ENCODE data around the gene SLC4A5. TPM values are rescaled to one million over a fixed set of nuclear protein-coding genes. Genes with fewer than 3 reads are reported as not detected.

SLC4A5 gene
- total RNA-seq, 4 donors from 2014 or later: 0.24 to 3.8 (median 0.59) TPM

DNA sequence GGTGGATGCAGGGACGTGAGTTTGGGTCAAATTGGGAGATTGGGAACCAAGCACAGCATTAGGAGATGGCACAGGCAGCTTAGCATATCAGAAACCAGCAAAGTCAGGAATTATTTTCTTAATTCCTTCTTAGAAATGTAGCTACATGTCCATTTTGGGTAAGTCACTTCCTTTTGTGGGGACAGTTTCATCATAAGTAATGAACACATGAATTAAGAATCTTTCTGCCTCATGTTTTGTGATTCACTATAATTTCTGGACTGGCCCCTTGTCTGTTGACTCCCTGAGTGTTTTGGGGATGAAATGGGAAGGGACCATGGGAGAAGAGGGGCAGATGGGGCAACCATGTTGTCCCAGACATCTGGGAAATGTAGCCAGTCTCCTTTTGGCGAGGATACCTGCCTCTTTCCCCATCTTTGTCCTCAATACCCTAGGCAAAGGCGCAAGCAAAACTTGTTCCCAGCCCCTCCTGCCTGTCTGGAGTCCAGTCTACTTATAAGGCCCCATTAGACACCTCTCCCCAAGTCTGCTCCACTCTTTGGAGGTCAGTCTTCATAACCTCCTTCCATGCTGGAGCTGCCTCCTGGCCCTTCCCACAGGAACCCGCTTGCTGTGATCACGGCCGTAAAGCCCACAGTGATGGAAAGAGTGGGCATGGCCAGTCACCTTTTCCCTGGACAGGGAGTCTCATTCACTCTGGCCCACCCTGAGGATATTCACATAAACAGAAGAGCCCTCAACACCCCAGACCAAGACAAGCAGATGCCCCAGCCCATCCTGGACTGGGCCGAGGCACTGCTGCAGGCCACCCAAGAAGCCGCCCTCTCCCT is 119.1 kb downstream of the SLC4A5 start:
- Histone ChIP-seq H3K4me1 (peaks cover 17 to 20% of the 10 kb centered on the region in 2 donors), H3K4me3 (no peak overlapping the region), H3K9me3 (no peaks in the 10 kb centered on the region), H3K27me3 (no peaks in the 10 kb centered on the region), H3K36me3 (peaks cover 0 to 8% of the 10 kb centered on the region in 2 donors), H3K27ac (no peak overlapping the region)
- DNase-seq (no peak), ATAC-seq (no peak)
- TF ChIP-seq POLR2A (IDR thresholded peaks at IDR 0.05): no peak
- TF ChIP-seq, protein P1, sequence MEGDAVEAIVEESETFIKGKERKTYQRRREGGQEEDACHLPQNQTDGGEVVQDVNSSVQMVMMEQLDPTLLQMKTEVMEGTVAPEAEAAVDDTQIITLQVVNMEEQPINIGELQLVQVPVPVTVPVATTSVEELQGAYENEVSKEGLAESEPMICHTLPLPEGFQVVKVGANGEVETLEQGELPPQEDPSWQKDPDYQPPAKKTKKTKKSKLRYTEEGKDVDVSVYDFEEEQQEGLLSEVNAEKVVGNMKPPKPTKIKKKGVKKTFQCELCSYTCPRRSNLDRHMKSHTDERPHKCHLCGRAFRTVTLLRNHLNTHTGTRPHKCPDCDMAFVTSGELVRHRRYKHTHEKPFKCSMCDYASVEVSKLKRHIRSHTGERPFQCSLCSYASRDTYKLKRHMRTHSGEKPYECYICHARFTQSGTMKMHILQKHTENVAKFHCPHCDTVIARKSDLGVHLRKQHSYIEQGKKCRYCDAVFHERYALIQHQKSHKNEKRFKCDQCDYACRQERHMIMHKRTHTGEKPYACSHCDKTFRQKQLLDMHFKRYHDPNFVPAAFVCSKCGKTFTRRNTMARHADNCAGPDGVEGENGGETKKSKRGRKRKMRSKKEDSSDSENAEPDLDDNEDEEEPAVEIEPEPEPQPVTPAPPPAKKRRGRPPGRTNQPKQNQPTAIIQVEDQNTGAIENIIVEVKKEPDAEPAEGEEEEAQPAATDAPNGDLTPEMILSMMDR (IDR thresholded peaks at IDR 0.05 in 4 of 5, conservative IDR thresholded peaks at IDR 0.05 in 1 of 5): no peak
- intact Hi-C loops (cut with DNase I; ENCODE audit: low total_unique reads): no loop called here
- in situ Hi-C loops (cut with MboI; ENCODE audit: low sequenced_read_pairs in 4 of 4): no loop called here

DNA sequence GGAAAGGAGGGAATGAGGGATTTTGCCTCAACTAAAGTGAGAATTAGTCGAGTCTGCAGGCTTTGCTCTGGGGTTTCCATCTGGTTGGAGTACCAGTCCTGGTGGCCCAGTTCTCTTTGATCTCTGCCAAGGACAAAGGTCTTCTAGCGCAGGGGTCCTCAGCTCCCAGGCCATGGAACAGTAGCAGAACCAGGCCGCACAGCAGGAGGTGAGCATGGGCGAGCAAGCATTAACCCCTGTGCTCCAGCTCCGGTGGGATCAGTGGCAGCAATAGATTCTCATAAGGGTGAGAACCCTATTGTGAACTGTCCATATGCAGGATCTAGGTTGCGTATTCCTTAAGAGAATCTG is 120.9 kb downstream of the SLC4A5 start:
- TF ChIP-seq POLR2A (IDR thresholded peaks at IDR 0.05): no peak
- TF ChIP-seq, protein P1 (IDR thresholded peaks at IDR 0.05 in 4 of 5, conservative IDR thresholded peaks at IDR 0.05 in 1 of 5): no peak

DNA sequence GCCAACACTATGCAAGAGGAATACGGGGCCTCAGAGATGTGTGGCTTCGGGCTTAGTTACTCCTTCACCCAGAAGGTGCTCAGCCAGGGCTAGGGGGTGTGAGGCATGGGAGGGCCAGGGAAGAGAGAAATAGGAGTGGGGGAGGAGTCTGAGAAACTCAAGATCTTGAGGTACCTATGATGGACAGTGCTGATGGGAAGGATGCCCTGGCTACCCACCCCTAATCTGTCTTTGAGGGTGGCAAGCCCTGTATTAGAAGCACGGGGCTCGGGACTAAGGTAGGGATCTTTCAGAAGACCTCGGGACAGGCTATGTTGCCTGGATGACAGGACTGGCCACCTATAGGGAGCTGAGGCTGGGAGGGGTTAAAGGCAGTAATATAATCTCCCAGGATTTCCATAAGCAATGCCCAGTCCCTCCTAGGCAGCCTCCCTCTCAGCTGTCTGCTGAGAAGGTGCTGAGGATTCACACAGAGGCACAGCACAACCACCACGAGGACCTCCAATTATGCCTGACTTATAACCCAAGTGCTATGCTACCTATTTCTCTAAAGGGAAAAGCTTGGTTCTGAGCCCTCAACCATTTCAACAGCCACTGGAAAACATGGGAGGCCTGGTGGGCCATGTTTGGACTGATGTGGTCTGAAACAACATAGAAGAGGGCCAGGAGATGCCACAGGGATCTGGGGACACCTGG is 121.5 kb downstream of the SLC4A5 start:
- TF ChIP-seq, protein P1 (IDR thresholded peaks at IDR 0.05 in 4 of 5, conservative IDR thresholded peaks at IDR 0.05 in 1 of 5): no peak
- no peak for TF ChIP-seq POLR2A (IDR thresholded peaks at IDR 0.05)
- Histone ChIP-seq H3K9me3 (no peaks in the 10 kb centered on the region), H3K36me3 (peaks cover 0 to 9% of the 10 kb centered on the region in 2 donors), H3K4me3 (no peak overlapping the region), H3K27me3 (no peaks in the 10 kb centered on the region), H3K27ac (no peak overlapping the region), H3K4me1 (peaks cover 10 to 13% of the 10 kb centered on the region in 2 donors)
- in situ Hi-C loops (cut with MboI; ENCODE audit: low sequenced_read_pairs in 4 of 4) (no loop called here), intact Hi-C loops (cut with DNase I; ENCODE audit: low total_unique reads) (no loop called here)
- no peak for DNase-seq
- ATAC-seq: no peak

More for the DNA sequence above, 120.9 kb downstream of the SLC4A5 start:
- Histone ChIP-seq H3K4me1 (peaks cover 14 to 18% of the 10 kb centered on the region in 2 donors), H3K27me3 (no peaks in the 10 kb centered on the region), H3K4me3 (no peak overlapping the region), H3K27ac (no peak overlapping the region), H3K9me3 (no peaks in the 10 kb centered on the region), H3K36me3 (peaks cover 0 to 8% of the 10 kb centered on the region in 2 donors)
- ATAC-seq (no peak), DNase-seq (no peak)
- intact Hi-C loops (cut with DNase I; ENCODE audit: low total_unique reads): no loop called here
- in situ Hi-C loops (cut with MboI; ENCODE audit: low sequenced_read_pairs in 4 of 4): no loop called here

DNA sequence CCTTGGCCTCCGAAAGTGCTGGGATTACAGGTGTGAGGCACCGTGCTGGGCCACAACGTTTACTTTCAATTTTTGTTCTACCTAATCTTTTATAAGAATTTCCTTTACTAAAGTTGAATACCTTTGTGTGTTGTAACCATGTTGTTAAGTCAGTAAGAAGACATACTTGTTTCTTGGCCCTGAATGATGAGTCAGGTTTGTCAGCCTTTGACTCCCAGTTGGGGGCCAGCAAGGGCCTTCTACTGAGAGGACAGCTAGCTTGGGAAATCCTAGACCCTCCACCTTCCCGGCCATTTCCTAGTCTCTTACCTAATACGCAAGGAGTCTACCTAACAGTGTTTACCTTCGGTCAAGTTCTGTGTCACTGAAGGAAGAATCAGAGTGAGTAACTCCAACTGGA is 122.1 kb downstream of the SLC4A5 start:
- H3K27ac ChIP-seq: no peak overlapping the region
- intact Hi-C loops (cut with DNase I; ENCODE audit: low total_unique reads): no loop called here
- no peak overlapping the region for H3K4me3 ChIP-seq
- H3K27me3 ChIP-seq: no peaks in the 10 kb centered on the region
- DNase-seq (no peak), ATAC-seq (no peak)
- no peaks in the 10 kb centered on the region for H3K9me3 ChIP-seq
- peaks cover 3 to 6% of the 10 kb centered on the region in 2 donors for H3K4me1 ChIP-seq
- in situ Hi-C loops (cut with MboI; ENCODE audit: low sequenced_read_pairs in 4 of 4): no loop called here
- TF ChIP-seq POLR2A (IDR thresholded peaks at IDR 0.05): no peak
- TF ChIP-seq, protein P1 (IDR thresholded peaks at IDR 0.05 in 4 of 5, conservative IDR thresholded peaks at IDR 0.05 in 1 of 5): no peak
- peaks cover 0 to 16% of the 10 kb centered on the region in 2 donors for H3K36me3 ChIP-seq

Measured in gastrocnemius medialis (tissue), 4 donors.